ENCODE measurements around the gene PIAS1.

- TF ChIP-seq CTCF (IDR thresholded peaks at IDR 0.05) (no peak), POLR2A (IDR thresholded peaks at IDR 0.05) (no peak)
Measured at GRCh38 chr15:68234060-68234459, 179.9 kb downstream of the PIAS1 start.

All from body of pancreas (tissue), 4 donors.